GM18499 (cell line): Measurements from ENCODE around the gene TMEM43.

Experiments used
- ATAC-seq: cut with Tn5 transposase; IDR thresholded peaks from one replicate; pipeline ENCODE4 v1.9.1; 2021; ENCODE audit warnings: moderate number of reproducible peaks; ENCODE audit not compliant: insufficient read depth, unreplicated experiment

TMEM43 gene

DNA sequence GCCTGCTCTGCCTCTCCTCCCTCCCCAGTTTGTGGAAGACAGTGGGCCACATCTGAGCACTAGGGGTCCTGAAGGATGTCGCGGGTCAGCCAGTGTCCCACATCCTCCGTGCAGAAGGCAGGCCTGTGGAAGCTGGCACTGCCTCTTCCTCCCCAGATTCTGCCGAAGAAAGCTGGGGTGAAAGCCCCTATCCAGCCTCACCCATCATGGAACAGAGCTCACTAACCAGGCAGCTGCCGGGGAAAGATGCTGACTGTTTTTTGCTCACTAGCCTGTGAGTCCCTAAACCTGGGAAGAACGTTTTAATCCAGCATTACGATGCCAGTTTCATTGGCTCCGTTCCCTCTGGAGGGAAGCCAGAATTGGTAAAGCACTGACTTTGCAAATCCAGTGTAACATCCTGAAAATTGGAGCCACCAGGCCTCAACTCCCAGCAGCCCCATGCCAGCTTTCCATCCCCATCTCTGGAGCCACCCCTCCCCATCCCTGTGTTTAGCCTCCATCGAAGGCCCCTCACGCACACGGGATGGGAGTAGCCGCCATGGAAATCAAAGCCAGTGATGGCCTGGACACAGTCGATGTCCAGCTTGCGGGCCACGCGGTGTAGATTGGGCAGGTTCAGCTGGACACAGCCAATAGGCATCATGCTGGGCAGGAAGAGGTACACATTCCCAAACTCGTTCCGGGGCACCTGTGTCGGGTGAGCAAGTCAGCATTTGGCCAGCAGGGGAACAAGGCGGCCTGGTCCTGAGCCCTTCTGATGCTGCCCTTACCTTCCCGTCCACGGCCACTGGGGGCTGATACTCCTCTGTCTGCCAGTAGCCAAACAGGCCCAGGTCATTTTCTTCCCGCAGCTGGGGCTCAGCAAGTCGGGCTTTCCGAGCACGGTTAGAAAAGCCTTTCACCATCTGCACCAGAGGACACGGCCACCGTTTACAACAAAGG is 23.5 kb downstream of the TMEM43 start:
- ATAC-seq: no peak

DNA sequence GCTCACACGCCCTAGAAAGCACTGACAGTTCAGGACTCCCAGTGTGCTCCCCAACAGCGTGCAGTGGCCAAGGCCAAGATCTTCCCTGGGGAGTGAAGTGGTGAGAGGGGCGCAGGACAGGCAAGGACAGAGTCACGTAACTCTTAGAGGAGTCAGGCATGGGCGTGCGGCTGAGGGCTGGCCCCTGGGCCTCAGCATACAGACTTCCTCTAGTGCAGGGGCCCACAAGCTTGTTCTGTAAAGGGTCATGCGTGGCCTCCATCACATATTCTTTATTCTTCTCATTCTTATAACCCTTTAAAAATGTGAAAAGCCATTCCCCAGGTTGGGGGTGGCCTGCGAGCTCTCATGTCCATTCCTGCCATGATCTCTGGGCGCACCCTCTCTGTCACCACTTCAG is 25.2 kb downstream of the TMEM43 start:
- ATAC-seq: no peak

DNA sequence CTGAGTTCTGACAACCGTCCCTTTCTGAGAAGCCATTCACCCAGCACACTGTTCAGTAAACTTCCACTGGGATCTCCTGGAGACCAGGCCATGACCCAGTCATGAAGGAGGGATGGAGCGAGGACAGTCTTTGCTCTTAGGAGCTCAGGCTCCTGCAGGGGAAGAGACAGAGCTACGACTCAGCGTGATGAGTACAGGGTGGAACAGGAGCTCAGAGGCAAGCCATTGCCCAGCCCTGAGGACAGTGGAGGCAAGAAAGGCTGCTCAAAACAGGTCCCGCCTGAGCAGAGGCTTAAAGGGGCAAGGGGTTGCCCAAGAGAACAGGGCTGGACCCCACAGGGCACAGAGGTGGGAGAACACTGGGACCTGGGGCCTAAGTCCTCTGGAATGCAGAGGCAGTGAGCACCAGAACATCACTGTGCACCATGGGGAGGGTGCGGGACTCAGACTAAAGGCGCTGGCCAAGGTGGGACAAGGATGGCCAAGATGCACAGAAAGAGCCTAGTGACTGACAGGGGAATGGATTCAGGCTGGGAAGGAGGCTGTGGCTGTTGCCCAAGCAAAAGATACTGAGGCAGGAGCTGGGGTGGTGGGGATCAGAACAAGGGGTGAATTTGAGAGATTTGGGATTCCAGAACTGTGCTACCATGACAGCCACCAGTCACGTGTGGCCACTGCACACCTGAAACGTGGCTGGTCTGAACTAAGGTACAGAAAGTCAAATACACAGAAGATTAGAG is 25.8 kb downstream of the TMEM43 start:
- no peak for ATAC-seq

DNA sequence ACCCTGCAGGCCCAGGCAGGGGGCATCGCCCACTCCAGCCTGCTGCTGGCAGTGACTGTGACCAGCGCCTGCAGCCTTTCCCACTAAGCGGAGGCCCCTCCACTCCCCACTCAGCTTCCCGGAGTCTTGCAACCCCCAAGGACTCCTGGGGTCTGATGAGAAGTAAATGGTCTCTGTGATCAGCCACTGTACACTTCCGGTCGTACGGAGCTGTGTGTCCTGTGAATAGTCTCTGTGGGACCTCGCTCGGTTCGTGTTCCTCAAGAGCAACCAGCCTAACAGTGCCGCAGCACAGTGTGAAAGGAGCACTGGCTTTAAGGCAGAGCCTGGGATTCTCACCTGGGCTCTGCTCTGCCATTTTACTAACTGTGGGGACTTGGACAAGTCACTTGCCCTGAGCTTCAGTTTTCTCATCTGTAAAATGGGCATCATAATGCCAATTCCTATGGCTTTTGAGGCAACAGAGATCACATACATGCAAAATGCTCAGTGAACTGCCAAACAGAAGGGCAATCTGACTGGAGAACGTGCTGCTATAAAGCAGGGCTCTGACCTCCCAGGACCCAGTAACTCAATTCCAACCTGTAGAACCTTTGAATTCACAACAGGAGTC is 26.7 kb downstream of the TMEM43 start:
- ATAC-seq: no peak

DNA sequence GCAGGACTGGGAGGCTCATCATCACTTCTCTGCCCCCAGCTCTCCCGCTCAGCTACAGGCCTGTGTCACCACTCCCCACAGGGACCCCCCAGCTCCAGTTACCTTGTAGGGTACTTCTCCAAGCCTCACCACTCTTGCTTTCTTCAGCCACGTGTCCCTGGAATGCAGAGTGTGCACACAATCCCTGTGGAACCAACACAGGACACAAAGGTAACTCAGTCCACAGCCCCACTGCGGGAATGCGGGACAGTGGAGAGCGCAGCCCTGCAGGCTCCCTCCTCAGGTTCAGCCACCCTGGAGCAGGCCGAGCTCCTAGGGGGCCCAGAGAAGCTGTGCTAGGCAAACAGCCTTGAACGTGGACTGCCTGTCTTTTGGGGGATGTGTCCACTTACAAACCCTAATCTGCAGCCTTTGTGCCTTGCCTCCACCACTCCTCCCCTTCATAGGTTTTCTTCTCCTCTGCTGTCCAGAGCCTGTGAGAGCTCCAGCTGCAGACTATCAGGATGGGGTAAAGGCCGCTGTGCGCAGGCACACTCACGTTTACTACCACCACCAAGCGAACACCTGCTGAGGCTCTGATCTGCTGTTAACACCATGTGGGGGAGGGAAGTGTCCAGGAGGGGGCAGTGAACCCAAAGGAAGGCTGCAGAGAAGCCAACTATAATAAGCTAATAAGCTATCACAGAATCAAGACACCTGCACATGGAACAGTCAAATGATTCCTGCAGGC is 27.5 kb downstream of the TMEM43 start:
- ATAC-seq: no peak

DNA sequence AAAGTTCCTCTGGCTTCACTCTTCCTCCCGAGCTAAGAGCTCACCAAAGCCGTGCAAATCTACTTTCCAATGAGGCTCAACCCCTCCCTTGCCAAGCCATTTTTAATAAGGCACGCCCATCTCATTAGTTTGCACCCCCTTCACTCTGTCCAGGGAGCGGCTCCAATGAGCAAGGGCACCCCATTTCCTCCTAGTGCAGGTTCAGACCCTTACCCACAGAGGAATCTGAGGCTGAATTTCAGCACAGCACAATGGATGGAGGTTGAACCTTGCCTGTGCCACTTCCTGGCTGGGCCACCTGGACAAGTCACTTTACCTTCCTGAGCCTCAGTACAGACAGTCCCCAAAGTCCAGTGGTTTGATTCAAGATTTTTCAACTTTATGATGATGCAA is 28.1 kb downstream of the TMEM43 start:
- no peak for ATAC-seq

DNA sequence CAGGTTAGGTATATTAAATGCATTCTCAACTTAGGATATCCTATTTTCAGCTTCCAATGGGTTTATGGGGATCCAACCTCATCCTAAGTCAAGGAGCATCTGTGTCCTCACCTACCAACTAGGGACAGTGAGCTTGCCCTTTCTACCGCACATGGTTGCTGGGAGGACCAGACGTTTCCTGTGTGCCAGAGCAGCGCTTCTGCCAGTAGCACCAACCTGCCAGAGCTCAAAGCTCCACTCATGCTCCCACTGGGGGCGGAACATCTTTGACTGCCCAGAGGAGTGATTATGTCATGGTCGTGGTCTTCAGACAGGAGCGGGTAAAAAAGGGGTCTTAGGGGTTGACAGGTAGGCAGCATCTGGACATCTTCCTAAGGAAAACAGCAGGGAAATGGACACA is 28.8 kb downstream of the TMEM43 start:
- no peak for ATAC-seq

DNA sequence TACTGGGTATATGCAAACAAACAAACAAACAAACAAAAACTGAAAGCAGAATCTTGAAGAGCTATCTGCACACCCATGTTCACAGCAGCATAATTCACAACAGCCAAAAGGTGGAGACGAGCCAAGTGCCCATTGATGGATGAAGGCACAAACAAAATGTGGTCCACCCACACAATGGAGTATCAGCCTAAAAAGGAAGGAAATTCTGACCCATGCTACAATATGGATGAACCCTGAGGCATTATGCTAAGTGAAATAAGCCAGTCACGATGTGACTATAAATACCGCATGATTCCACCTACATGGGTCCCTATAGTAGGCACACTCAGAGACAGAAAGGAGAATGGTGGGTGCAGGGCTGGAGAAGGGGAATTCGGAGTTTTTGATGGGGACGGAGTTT is 29.4 kb downstream of the TMEM43 start:
- no peak for ATAC-seq

DNA sequence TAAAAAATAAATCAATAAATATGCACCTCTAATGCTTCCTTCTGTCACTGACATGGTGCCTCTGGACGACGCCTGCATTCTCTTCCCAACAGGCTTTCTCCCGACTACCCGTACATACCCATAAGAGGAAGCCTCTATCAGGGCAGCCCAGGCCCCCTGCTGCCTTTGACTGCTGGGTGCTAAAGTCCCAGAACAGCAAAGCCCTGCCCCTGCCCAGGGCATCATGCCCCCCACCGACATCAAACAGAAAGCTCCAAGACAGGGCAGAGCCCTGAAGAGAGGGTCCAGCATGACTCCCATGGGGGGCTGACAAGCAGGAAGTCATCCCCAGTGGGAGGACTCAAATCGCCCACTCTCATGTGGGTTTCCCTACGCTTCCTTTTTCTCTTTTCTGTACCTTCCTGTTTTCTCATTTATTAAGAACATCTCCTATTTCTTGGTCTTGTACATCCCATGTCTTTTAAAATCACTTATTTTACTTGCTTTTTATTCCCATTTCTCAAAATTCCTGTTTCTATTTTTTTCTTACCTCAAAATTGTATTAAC is 30.1 kb downstream of the TMEM43 start:
- ATAC-seq: no peak

DNA sequence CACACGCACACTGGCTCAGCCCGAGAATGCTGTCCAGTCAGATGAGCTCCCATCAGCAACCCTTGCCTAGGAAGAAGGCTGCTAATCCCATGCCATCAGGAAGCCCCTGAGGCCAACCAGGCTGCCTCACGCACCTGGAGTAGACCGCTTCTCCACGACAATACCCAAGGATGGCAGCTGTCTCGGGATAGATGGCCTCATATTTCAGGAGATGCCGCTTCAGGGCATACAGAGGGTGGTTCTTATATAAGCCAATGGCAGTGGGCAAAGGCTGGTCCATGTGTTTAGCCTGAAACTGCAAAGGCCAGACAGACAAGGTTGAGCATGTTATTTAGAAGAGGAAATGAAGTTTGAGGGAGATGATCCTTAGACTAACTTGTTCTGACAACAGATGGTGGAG is 31.3 kb downstream of the TMEM43 start:
- ATAC-seq: no peak

DNA sequence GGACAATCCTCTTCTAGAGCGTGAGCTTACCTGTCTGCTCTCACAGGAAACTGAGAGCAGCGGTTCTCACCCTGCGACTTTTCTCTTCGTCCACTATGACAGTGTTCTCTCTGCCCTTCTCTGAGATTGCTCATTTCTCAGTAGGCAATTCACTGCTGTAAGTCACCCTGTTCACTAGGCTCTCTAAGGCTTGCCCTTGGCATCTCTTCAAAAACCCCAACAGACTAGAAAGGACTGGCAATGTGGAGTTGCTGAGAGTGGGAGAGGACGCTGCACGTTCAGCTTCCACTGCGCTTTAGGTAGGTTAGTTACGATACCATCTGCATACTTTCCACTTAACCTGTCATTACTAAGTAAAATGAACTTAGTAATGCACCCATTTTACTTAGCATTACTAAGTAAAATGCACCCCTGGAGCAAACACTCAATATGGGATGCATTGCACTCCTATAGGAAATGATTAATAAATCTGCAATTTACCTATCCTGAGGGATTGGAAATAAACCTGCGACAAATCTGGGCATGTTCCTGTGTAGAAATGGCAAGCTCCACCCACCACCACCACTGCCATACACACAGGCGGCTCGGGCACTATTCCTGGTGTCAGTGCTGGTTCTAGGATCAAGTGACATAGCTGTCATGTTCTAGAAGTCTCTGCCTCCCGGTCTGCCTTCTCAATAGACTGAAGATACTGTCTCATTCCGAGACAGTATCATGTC is 32.1 kb downstream of the TMEM43 start:
- ATAC-seq: no peak

DNA sequence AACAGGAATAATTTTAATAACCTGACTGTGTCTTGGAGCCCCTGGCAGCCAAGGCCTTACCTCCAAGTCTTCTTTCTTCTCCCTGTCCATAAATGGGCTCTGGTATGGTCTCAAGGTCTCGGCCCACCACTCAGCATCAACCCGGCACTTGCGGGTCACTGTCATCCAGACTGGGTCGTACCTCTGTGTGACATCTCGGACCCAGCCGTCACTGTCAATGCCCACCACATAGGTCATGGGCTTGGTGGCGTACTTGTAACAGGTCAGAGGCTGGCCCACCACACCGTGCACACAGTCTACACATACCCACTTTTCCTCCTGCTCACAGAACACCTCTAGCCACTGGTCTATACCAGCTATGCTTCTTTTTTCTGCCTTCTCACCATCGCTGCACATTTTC is 33.1 kb downstream of the TMEM43 start:
- no peak for ATAC-seq

DNA sequence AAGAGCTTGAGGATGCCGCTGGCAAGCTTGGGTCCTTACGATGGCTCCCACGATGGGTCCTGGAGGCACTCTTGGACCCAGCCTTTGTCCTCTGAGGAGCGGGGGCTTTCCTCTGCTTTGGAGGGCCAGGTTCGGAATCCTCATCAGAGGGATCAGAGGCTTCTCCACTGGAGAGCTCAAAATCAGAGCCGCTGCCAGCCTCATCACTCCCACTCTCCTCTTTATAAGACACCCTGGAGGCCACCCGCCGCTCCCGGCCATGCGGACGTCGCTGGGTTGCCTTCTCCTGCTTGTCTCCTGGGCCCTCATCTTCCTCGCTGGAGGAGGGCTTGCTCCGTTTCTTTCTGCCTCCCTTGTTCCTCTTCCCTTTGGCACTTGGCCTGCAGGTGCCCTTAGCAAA is 33.5 kb downstream of the TMEM43 start:
- no peak for ATAC-seq

DNA sequence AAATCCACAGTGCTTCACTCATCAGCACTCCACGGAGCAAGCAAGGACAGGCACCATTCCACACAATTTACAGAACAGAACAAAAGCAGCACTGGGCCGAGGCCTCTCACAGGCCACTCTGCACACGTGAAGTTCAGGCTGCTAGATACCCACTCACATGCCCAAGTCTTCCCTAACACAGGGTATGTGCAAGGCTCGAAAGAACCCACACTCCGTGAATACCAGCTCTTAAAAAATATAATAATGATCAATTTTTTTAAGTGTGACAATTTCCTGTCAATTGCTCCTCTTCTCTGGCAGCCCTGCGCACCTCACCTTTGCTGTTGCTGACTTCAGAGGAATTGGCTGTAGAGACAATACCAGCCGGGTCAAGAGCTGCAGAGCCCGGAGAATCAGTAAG is 34.6 kb downstream of the TMEM43 start:
- no peak for ATAC-seq

DNA sequence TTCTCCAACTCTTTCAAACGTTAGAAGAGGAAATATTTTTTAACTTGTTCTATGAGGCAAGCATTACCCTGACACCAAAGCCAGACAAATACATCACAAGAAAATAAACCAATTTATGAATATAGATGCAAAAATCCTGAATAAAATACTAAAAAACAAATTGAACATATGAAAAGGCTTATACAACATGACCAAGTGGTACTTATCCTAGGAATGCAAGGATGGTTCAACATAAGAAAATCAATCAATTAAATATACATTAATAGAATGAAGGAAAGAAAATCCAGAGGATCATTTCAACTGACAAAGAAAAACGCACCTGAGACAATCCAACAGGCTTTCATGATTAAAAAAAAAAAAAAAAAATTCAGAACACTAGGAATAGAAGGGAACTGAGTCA is 36.4 kb downstream of the TMEM43 start:
- ATAC-seq: no peak

DNA sequence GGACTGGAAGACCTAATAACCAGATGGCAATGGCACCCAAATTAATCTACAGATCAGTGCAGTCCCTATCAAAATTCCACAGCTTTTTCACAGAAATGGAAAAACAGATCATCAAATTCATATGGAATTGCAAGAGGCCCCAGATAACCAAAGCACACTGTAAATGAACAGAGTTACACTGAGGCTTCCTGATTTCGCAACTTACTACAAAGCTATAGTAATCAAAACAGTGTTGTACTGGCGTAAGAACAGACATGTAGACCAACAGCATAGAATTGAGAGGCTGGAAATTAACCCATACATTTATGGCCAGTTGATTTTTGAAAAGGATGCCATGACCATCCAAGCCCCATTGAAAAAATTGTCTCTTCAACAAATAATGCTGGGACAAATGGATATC is 37.3 kb downstream of the TMEM43 start:
- ATAC-seq: no peak

DNA sequence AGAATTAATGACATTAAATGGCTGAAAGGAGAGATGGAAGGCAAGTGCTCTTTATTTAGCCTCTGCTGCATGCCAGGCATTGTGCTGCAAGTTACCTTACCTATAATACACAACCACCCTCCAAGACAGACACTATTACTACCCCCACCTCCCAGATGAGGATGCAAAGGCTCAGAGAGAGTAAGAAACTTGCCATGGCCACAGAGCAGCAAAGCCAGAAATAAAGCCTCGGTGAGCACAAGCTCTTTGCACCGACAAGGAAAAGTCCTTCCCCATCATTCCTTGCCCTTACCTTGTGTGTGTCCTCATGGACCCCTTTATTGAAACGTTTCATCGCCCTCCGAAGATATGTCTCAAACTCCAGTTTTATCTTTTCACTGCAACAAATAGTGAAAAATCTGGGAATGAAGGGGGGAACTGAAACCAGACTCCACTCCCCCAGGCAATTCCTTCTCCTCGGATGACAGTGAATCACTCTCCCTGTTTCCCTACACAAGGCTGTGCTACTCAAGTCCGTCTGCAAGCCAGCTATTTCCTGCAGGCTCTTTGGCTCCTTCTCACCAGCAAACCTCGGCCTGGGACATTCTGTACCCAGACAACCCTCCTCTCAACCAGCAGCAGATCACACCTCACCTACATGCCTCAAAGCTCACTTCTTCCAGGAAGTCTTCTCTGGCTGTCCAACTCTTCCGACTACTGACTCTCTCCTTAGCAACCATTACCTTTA is 42.2 kb downstream of the TMEM43 start:
- ATAC-seq: no peak

DNA sequence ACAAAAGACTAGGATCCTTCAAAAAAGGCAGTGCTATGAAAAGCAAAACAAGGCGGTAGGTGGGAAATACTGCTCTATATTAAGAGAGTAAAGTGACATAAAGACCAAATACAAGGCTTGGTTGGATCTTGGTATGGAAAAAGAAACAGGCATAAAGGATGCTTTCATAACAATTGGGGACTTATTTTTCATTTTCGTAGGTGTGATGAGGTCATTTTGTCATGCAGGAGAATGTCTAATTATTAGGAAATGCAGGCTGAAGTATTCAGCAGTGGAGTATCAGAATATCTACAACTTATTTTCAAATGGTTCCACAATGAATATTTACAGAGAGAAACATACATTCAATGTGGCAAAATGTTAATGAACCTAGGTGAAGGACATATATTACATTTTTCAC is 44.6 kb downstream of the TMEM43 start:
- ATAC-seq: no peak

DNA sequence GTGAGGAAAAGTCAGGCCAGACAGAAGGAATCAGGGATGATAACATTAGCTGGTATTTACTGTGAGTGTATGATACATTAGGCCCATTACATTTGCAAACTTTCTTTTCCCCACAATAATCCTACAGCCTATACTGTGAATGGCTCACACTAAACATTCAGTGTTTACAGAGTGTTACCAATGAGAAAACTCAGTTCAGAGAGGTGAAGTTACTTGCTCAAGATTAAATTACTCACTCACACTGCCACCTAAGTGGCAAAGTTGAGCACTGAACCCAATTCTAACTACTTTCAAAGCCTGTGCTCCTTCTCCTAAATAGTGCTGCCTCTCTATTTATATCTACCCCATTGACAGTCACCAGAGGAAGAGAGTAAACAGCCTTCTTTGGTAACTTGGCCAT is 45.0 kb downstream of the TMEM43 start:
- no peak for ATAC-seq
